Fibroblast of mammary gland (primary cell): Measurements from ENCODE around the gene NFIB.

ENCODE experiments used
- DNase-seq: peaks from one replicate; pipeline ENCODE4 v3.0.0-alpha.2; 2010; ENCODE audit warnings: low read depth
- H3K4me3 ChIP-seq: 2 replicates; pipeline ENCODE4 v1.5.1; 2011; ENCODE audit warnings: low read depth, mild to moderate bottlenecking, low read length, moderate library complexity; ENCODE audit not compliant: control insufficient read depth
- TF ChIP-seq, protein P1 (sequence below): conservative IDR thresholded peaks from 2 replicates; pipeline ENCODE4 v1.5.1; 2011; ENCODE audit warnings: low read depth, low read length, inconsistent platforms; ENCODE audit not compliant: control insufficient read depth, insufficient read depth

The NFIB gene

GRCh38 chr9:14089051-14089803, 224.7 kb downstream of the NFIB start:
- H3K4me3 ChIP-seq: no peak overlapping the region
- DNase-seq: no peak
- TF ChIP-seq, protein P1, sequence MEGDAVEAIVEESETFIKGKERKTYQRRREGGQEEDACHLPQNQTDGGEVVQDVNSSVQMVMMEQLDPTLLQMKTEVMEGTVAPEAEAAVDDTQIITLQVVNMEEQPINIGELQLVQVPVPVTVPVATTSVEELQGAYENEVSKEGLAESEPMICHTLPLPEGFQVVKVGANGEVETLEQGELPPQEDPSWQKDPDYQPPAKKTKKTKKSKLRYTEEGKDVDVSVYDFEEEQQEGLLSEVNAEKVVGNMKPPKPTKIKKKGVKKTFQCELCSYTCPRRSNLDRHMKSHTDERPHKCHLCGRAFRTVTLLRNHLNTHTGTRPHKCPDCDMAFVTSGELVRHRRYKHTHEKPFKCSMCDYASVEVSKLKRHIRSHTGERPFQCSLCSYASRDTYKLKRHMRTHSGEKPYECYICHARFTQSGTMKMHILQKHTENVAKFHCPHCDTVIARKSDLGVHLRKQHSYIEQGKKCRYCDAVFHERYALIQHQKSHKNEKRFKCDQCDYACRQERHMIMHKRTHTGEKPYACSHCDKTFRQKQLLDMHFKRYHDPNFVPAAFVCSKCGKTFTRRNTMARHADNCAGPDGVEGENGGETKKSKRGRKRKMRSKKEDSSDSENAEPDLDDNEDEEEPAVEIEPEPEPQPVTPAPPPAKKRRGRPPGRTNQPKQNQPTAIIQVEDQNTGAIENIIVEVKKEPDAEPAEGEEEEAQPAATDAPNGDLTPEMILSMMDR: no peak

DNA sequence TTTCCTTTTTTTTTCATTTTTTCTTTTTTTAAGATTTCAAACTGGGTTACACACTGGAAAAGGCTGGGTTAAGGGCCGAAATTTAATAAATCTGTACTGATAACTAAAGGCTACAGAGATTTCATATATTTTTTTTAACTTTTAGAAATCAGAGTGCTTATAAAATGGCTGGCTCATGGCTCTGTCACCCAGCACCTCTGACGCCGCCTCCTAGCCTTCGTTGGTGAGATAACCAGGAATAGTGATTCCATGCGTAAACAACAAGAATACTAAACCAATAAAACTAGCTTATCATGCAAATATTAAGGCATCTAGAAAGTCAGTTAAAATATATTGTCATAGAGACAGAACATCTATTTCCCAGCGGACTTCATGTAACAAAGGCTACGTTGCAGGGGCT, 226.4 kb downstream of the NFIB start:
- TF ChIP-seq, protein P1: no peak
- H3K4me3 ChIP-seq: no peak overlapping the region
- DNase-seq: no peak

- TF ChIP-seq, protein P1: no peak
- H3K4me3 ChIP-seq: no peak overlapping the region
- no peak for DNase-seq
Observed at GRCh38 chr9:14086495-14086894, 227.4 kb downstream of the NFIB start.

GRCh38 chr9:14085810-14086209, 228.1 kb downstream of the NFIB start:
- H3K4me3 ChIP-seq: no peak overlapping the region
- DNase-seq: no peak
- TF ChIP-seq, protein P1: no peak

DNA sequence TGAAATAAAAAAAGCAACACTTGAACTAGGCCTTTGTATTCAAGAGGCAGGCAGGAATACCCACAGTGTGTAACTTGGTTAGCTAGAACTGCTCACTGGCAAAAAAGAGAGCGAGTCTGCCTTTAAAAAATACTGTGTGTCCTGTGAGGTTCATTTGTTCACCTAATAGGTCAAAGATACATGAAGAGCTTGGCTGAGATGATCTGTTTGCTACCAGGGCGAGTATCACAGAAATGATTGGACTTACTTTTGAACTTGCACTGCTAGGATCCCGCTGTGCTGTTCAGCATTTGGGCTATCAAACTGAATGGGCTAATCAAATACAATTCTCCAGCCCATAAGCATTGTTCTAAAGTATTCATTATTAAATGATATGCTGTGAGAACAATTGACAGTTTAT, 229.1 kb downstream of the NFIB start:
- TF ChIP-seq, protein P1: no peak
- no peak for DNase-seq
- no peak overlapping the region for H3K4me3 ChIP-seq

DNA sequence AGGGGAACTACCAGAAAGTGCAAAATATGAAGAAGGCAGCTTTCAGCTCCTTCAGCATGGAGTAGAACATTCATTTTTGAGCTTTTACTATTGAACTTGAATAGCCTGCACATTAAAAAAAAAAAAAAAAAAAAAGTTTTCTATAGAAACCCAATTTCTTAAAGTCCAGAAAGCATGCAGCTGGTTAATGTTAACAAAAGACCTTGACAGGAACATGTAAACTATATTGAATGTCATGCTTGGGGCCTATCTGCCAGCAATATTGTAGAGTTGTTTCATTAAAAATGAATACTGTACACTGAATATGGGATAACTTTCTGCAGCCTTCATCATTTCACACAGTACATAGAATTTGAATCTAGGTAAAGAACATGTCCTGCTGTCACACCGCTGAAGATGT, 230.6 kb downstream of the NFIB start:
- no peak for DNase-seq
- TF ChIP-seq, protein P1: no peak
- no peak overlapping the region for H3K4me3 ChIP-seq

DNA sequence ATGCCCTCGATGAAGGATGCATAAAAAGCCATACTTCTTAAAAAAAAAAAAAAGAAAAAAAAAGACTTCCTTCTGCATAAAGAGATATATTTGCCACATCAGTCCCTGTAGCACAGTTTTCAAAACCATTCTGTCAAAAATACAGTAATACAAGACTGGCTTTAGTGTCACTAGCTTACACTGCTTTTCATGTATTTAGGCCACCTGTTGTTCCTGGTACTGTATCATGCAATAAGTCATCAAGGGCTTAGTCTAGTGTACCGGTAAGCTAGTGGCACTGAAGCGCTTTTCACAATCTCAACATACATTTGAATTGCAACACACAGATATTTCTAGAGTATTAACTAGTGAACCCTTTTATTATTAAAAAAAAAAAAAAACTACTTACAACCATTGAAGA, 231.2 kb downstream of the NFIB start:
- H3K4me3 ChIP-seq: no peak overlapping the region
- no peak for DNase-seq
- TF ChIP-seq, protein P1: no peak
